Measurements from ENCODE around the gene SORCS3. TPM values are rescaled to one million over a fixed set of nuclear protein-coding genes. Genes with fewer than 3 reads are reported as not detected.

Gene SORCS3
- total RNA-seq, 1 donor from 2014 or later = 1.00 TPM

GRCh38 chr10:104731192-104731591 lies 90.1 kb downstream of the SORCS3 start:
- H3K4me1 ChIP-seq (ENCODE audit: insufficient read depth, low read length) = no peaks in the 10 kb centered on the region
- DNase-seq (ENCODE audit: low read depth) (no peak), FAIRE-seq (no peak)
- Mint-ChIP-seq H3K27me3 (ENCODE audit: low read depth, unreplicated experiment) (peaks cover 34% of the 10 kb centered on the region), H3K4me3 (ENCODE audit: unreplicated experiment) (no peak overlapping the region), H3K27ac (ENCODE audit: unreplicated experiment) (no peak overlapping the region), H3K9me3 (ENCODE audit: unreplicated experiment) (peaks cover 1% of the 10 kb centered on the region), H3K4me1 (ENCODE audit: low read depth, unreplicated experiment) (peaks cover 4% of the 10 kb centered on the region), H3K36me3 (ENCODE audit: low read depth, unreplicated experiment) (no peaks in the 10 kb centered on the region)
- no peak overlapping the region for H3K4me2 ChIP-seq (ENCODE audit: low read length)
- no peak overlapping the region for H3K9ac ChIP-seq (ENCODE audit: low read length)
- H3K36me3 ChIP-seq (ENCODE audit: insufficient read depth, low read length) = no peaks in the 10 kb centered on the region
- TF ChIP-seq EZH2 (IDR thresholded peaks at IDR 0.05; ENCODE audit: insufficient read depth, low read length) = no peak
- TF ChIP-seq, protein P1, sequence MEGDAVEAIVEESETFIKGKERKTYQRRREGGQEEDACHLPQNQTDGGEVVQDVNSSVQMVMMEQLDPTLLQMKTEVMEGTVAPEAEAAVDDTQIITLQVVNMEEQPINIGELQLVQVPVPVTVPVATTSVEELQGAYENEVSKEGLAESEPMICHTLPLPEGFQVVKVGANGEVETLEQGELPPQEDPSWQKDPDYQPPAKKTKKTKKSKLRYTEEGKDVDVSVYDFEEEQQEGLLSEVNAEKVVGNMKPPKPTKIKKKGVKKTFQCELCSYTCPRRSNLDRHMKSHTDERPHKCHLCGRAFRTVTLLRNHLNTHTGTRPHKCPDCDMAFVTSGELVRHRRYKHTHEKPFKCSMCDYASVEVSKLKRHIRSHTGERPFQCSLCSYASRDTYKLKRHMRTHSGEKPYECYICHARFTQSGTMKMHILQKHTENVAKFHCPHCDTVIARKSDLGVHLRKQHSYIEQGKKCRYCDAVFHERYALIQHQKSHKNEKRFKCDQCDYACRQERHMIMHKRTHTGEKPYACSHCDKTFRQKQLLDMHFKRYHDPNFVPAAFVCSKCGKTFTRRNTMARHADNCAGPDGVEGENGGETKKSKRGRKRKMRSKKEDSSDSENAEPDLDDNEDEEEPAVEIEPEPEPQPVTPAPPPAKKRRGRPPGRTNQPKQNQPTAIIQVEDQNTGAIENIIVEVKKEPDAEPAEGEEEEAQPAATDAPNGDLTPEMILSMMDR (IDR thresholded peaks at IDR 0.05; ENCODE audit: insufficient read depth, low read depth, low read length) = no peak
- no peaks in the 10 kb centered on the region for H3K9me3 ChIP-seq (ENCODE audit: insufficient read depth, low read depth, low read length)
- no peak overlapping the region for H3K27ac ChIP-seq (ENCODE audit: low read depth, low read length)
- no peaks in the 10 kb centered on the region for H3K79me2 ChIP-seq (ENCODE audit: insufficient read depth, low read length)
- H3K4me3 ChIP-seq (ENCODE audit: insufficient read depth, low read depth, low read length) = no peak overlapping the region
- H3K27me3 ChIP-seq (ENCODE audit: insufficient read depth, low read length) = no peaks in the 10 kb centered on the region
- no peaks in the 10 kb centered on the region for H4K20me1 ChIP-seq (ENCODE audit: insufficient read depth, low read length)
- H2AFZ ChIP-seq (ENCODE audit: low read depth, low read length) = no peak overlapping the region

DNA sequence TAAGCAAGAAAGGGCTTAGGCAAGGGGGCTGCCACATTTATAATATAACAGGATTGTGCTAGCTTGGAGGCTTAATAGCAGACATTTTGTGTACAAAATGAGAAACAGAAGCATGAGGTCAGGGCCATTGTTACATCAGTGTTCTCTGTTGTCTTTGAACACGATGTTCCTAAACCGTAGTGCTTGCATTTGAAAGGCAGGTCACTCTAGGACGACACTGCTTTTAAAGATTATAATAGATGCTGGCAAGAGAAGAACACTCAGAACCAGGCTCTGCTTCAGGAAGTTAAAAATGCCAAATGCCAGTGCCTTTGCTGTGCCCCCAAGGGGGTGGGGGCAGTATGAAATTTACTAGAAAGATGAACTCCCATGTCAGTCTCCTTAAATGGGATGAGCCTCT lies 91.1 kb downstream of the SORCS3 start:
- H3K27ac Mint-ChIP-seq (ENCODE audit: unreplicated experiment) = no peak overlapping the region
- H3K27me3 Mint-ChIP-seq (ENCODE audit: low read depth, unreplicated experiment) = peaks cover 34% of the 10 kb centered on the region
- no peak for FAIRE-seq

GRCh38 chr10:104734433-104734832 lies 93.3 kb downstream of the SORCS3 start:
- Histone ChIP-seq H3K27me3 (ENCODE audit: insufficient read depth, low read length) (no peaks in the 10 kb centered on the region), H3K9ac (ENCODE audit: low read length) (no peak overlapping the region), H2AFZ (ENCODE audit: low read depth, low read length) (no peak overlapping the region), H3K36me3 (ENCODE audit: insufficient read depth, low read length) (no peaks in the 10 kb centered on the region), H3K4me3 (ENCODE audit: insufficient read depth, low read depth, low read length) (no peak overlapping the region), H3K79me2 (ENCODE audit: insufficient read depth, low read length) (no peaks in the 10 kb centered on the region), H3K27ac (ENCODE audit: low read depth, low read length) (no peak overlapping the region), H4K20me1 (ENCODE audit: insufficient read depth, low read length) (no peaks in the 10 kb centered on the region), H3K9me3 (ENCODE audit: insufficient read depth, low read depth, low read length) (no peaks in the 10 kb centered on the region), H3K4me1 (ENCODE audit: insufficient read depth, low read length) (no peaks in the 10 kb centered on the region), H3K4me2 (ENCODE audit: low read length) (no peak overlapping the region)
- no peak overlapping the region for H3K27ac Mint-ChIP-seq (ENCODE audit: unreplicated experiment)
- peaks cover 1% of the 10 kb centered on the region for H3K9me3 Mint-ChIP-seq (ENCODE audit: unreplicated experiment)
- no peak for FAIRE-seq
- no peaks in the 10 kb centered on the region for H3K36me3 Mint-ChIP-seq (ENCODE audit: low read depth, unreplicated experiment)
- peaks cover 4% of the 10 kb centered on the region for H3K4me1 Mint-ChIP-seq (ENCODE audit: low read depth, unreplicated experiment)
- peaks cover 39% of the 10 kb centered on the region for H3K27me3 Mint-ChIP-seq (ENCODE audit: low read depth, unreplicated experiment)
- DNase-seq (ENCODE audit: low read depth) = no peak
- no peak for TF ChIP-seq EZH2 (IDR thresholded peaks at IDR 0.05; ENCODE audit: insufficient read depth, low read length)
- TF ChIP-seq, protein P1 (IDR thresholded peaks at IDR 0.05; ENCODE audit: insufficient read depth, low read depth, low read length) = no peak
- no peak overlapping the region for H3K4me3 Mint-ChIP-seq (ENCODE audit: unreplicated experiment)

More for the DNA sequence above, 91.1 kb downstream of the SORCS3 start:
- no peaks in the 10 kb centered on the region for H4K20me1 ChIP-seq (ENCODE audit: insufficient read depth, low read length)
- no peak for TF ChIP-seq EZH2 (IDR thresholded peaks at IDR 0.05; ENCODE audit: insufficient read depth, low read length)
- TF ChIP-seq, protein P1 (IDR thresholded peaks at IDR 0.05; ENCODE audit: insufficient read depth, low read depth, low read length) = no peak
- no peaks in the 10 kb centered on the region for H3K79me2 ChIP-seq (ENCODE audit: insufficient read depth, low read length)
- H3K9me3 Mint-ChIP-seq (ENCODE audit: unreplicated experiment) = peaks cover 1% of the 10 kb centered on the region
- H3K4me1 Mint-ChIP-seq (ENCODE audit: low read depth, unreplicated experiment) = peaks cover 4% of the 10 kb centered on the region
- H3K9ac ChIP-seq (ENCODE audit: low read length) = no peak overlapping the region
- H3K4me3 Mint-ChIP-seq (ENCODE audit: unreplicated experiment) = no peak overlapping the region
- no peak overlapping the region for H3K27ac ChIP-seq (ENCODE audit: low read depth, low read length)
- H3K4me1 ChIP-seq (ENCODE audit: insufficient read depth, low read length) = no peaks in the 10 kb centered on the region
- DNase-seq (ENCODE audit: low read depth) = no peak
- no peak overlapping the region for H2AFZ ChIP-seq (ENCODE audit: low read depth, low read length)
- no peaks in the 10 kb centered on the region for H3K9me3 ChIP-seq (ENCODE audit: insufficient read depth, low read depth, low read length)
- H3K36me3 Mint-ChIP-seq (ENCODE audit: low read depth, unreplicated experiment) = no peaks in the 10 kb centered on the region
- no peak overlapping the region for H3K4me2 ChIP-seq (ENCODE audit: low read length)
- H3K36me3 ChIP-seq (ENCODE audit: insufficient read depth, low read length) = no peaks in the 10 kb centered on the region
- no peaks in the 10 kb centered on the region for H3K27me3 ChIP-seq (ENCODE audit: insufficient read depth, low read length)
- no peak overlapping the region for H3K4me3 ChIP-seq (ENCODE audit: insufficient read depth, low read depth, low read length)
